ENCODE results near the gene GSS. TPM values are rescaled to one million over a fixed set of nuclear protein-coding genes. Genes with fewer than 3 reads are reported as not detected.

Gene GSS
- total RNA-seq, 1 experiment from 2014 or later, result 131 TPM

- BruUV-seq (replicated peaks), result no TSS peak
- CTCF ChIA-PET, result no interaction called here
- Histone ChIP-seq H3K27ac (no peak overlapping the region; the same call in 1 of the 2 replicates), H3K27me3 (ENCODE audit: insufficient read depth, low read depth) (no peaks in the 10 kb centered on the region), H3K79me2 (ENCODE audit: low read depth) (0 out of 2 replicates have a peak, but pooled peaks cover 4% of the 10 kb centered on the region), H3F3A (ENCODE audit: insufficient read depth, low read depth) (peaks cover 73% of the 10 kb centered on the region), H4K20me1 (ENCODE audit: insufficient read depth) (no peaks in the 10 kb centered on the region), H3K9me2 (ENCODE audit: insufficient read depth) (no peaks in the 10 kb centered on the region), H3K4me3 (no peak overlapping the region), H2AFZ (no peak overlapping the region), H3K4me2 (no peak overlapping the region), H3K36me3 (ENCODE audit: low read depth) (peaks cover 73% of the 10 kb centered on the region), H3K9me3 (ENCODE audit: insufficient read depth, low read depth) (0 out of 2 replicates have a peak, but pooled peaks cover 4% of the 10 kb centered on the region), H3K4me1 (replicated peaks; ENCODE audit: insufficient read depth) (peaks cover 70% of the 10 kb centered on the region)
- TF ChIP-seq EZH2 (IDR thresholded peaks at IDR 0.05; ENCODE audit: low read depth) (no peak), CTCF (conservative IDR thresholded peaks at IDR 0.05) (no peak)
- POLR2A ChIA-PET (ENCODE audit: unreplicated experiment), result no interaction called here
- intact Hi-C loops (cut with micrococcal nuclease; ENCODE audit: unreplicated experiment), result no loop called here
- DNase-seq, result no peak
Measured at GRCh38 chr20:34920055-34920454, 35.6 kb downstream of the GSS start.

GRCh38 chr20:34916774-34917354 is 38.7 kb downstream of the GSS start:
- Histone ChIP-seq H3K9me3 (ENCODE audit: insufficient read depth, low read depth) (no peaks in the 10 kb centered on the region), H3K4me3 (no peak overlapping the region), H3K27ac (peak overlapping the region; percentile 52; the same call in 1 of the 2 replicates), H3K79me2 (ENCODE audit: low read depth) (peaks cover 11% of the 10 kb centered on the region; the same call in 1 of the 2 replicates), H2AFZ (no peak overlapping the region), H4K20me1 (ENCODE audit: insufficient read depth) (no peaks in the 10 kb centered on the region), H3K9me2 (ENCODE audit: insufficient read depth) (no peaks in the 10 kb centered on the region), H3K36me3 (ENCODE audit: low read depth) (peaks cover 65% of the 10 kb centered on the region), H3F3A (ENCODE audit: insufficient read depth, low read depth) (peaks cover 44% of the 10 kb centered on the region), H3K4me2 (no peak overlapping the region), H3K4me1 (replicated peaks; ENCODE audit: insufficient read depth) (peaks cover 46% of the 10 kb centered on the region), H3K27me3 (ENCODE audit: insufficient read depth, low read depth) (no peaks in the 10 kb centered on the region)
- BruUV-seq (replicated peaks), result no TSS peak
- no peak for DNase-seq
- intact Hi-C loops (cut with micrococcal nuclease; ENCODE audit: unreplicated experiment), result no loop called here
- CTCF ChIA-PET, result no interaction called here
- TF ChIP-seq CTCF (conservative IDR thresholded peaks at IDR 0.05), result no peak
- no peak for TF ChIP-seq EZH2 (IDR thresholded peaks at IDR 0.05; ENCODE audit: low read depth)
- POLR2A ChIA-PET (ENCODE audit: unreplicated experiment), result no interaction called here

- Histone ChIP-seq H3K4me3 (no peak overlapping the region), H3F3A (ENCODE audit: insufficient read depth, low read depth) (peaks cover 34% of the 10 kb centered on the region; the same call in 1 of the 2 replicates), H2AFZ (no peak overlapping the region), H3K9me2 (ENCODE audit: insufficient read depth) (no peaks in the 10 kb centered on the region), H3K9me3 (ENCODE audit: insufficient read depth, low read depth) (no peaks in the 10 kb centered on the region), H3K36me3 (ENCODE audit: low read depth) (peaks cover 64% of the 10 kb centered on the region), H3K27me3 (ENCODE audit: insufficient read depth, low read depth) (no peaks in the 10 kb centered on the region), H4K20me1 (ENCODE audit: insufficient read depth) (no peaks in the 10 kb centered on the region), H3K4me2 (no peak overlapping the region), H3K4me1 (replicated peaks; ENCODE audit: insufficient read depth) (peaks cover 37% of the 10 kb centered on the region), H3K79me2 (ENCODE audit: low read depth) (peaks cover 13% of the 10 kb centered on the region; the same call in 1 of the 2 replicates), H3K27ac (0 out of 2 replicates have a peak overlapping the region, but pooled peaks have one; percentile 20)
- TF ChIP-seq EZH2 (IDR thresholded peaks at IDR 0.05; ENCODE audit: low read depth) (no peak), CTCF (conservative IDR thresholded peaks at IDR 0.05) (no peak)
- intact Hi-C loops (cut with micrococcal nuclease; ENCODE audit: unreplicated experiment), result no loop called here
- BruUV-seq (replicated peaks), result no TSS peak
- ChIA-PET POLR2A (ENCODE audit: unreplicated experiment) (no interaction called here), CTCF (interaction anchor here (0.5 to 0.6 kb wide), 2 partner anchors 9 to 213 kb away, joined by 3 read pairs; no protein-coding TSS in a partner anchor)
- no peak for DNase-seq
Measured at GRCh38 chr20:34915749-34916455, 39.7 kb downstream of the GSS start.
